ENCODE results near the gene TULP4. TPM values are rescaled to one million over a fixed set of nuclear protein-coding genes. Genes with fewer than 3 reads are reported as not detected.

The TULP4 gene
- total RNA-seq, 1 donor from 2014 or later = 29.9 TPM

- intact Hi-C loops (cut with micrococcal nuclease) = no loop called here
Measured at GRCh38 chr6:158414851-158415262, 102.6 kb downstream of the TULP4 start.

- intact Hi-C loops (cut with micrococcal nuclease) = no loop called here
Measured at GRCh38 chr6:158415666-158416065, 103.4 kb downstream of the TULP4 start.

- intact Hi-C loops (cut with micrococcal nuclease) = no loop called here
Measured at GRCh38 chr6:158416883-158417759, 104.9 kb downstream of the TULP4 start.

- intact Hi-C loops (cut with micrococcal nuclease) = no loop called here
Measured at GRCh38 chr6:158417760-158418098, 105.5 kb downstream of the TULP4 start.

GRCh38 chr6:158418501-158418900 lies 106.2 kb downstream of the TULP4 start:
- intact Hi-C loops (cut with micrococcal nuclease) = no loop called here

GRCh38 chr6:158419339-158419909 lies 107.2 kb downstream of the TULP4 start:
- intact Hi-C loops (cut with micrococcal nuclease) = no loop called here

GRCh38 chr6:158421381-158421780 lies 109.1 kb downstream of the TULP4 start:
- intact Hi-C loops (cut with micrococcal nuclease) = no loop called here

- intact Hi-C loops (cut with micrococcal nuclease) = no loop called here
Measured at GRCh38 chr6:158422629-158423238, 110.5 kb downstream of the TULP4 start.

- intact Hi-C loops (cut with micrococcal nuclease) = no loop called here
Measured at GRCh38 chr6:158431036-158431435, 118.8 kb downstream of the TULP4 start.

GRCh38 chr6:158431560-158431959 lies 119.3 kb downstream of the TULP4 start:
- intact Hi-C loops (cut with micrococcal nuclease) = no loop called here

- intact Hi-C loops (cut with micrococcal nuclease) = no loop called here
Measured at GRCh38 chr6:158437571-158437970, 125.3 kb downstream of the TULP4 start.

GRCh38 chr6:158438226-158438625 lies 126.0 kb downstream of the TULP4 start:
- intact Hi-C loops (cut with micrococcal nuclease) = no loop called here

- intact Hi-C loops (cut with micrococcal nuclease) = no loop called here
Measured at GRCh38 chr6:158439255-158439654, 127.0 kb downstream of the TULP4 start.

GRCh38 chr6:158441716-158442215 lies 129.5 kb downstream of the TULP4 start:
- intact Hi-C loops (cut with micrococcal nuclease) = no loop called here

GRCh38 chr6:158442306-158442705 lies 130.0 kb downstream of the TULP4 start:
- intact Hi-C loops (cut with micrococcal nuclease) = no loop called here

- intact Hi-C loops (cut with micrococcal nuclease) = no loop called here
Measured at GRCh38 chr6:158445426-158446085, 133.3 kb downstream of the TULP4 start.

- intact Hi-C loops (cut with micrococcal nuclease) = no loop called here
Measured at GRCh38 chr6:158448856-158449255, 136.6 kb downstream of the TULP4 start.

- intact Hi-C loops (cut with micrococcal nuclease) = no loop called here
Measured at GRCh38 chr6:158452191-158452590, 139.9 kb downstream of the TULP4 start.

- intact Hi-C loops (cut with micrococcal nuclease) = no loop called here
Measured at GRCh38 chr6:158457131-158457530, 144.9 kb downstream of the TULP4 start.

GRCh38 chr6:158457616-158458278 lies 145.5 kb downstream of the TULP4 start:
- intact Hi-C loops (cut with micrococcal nuclease) = no loop called here

GRCh38 chr6:158459726-158460125 lies 147.5 kb downstream of the TULP4 start:
- intact Hi-C loops (cut with micrococcal nuclease) = no loop called here
